NAMALWA (cell line): Measurements from ENCODE around the gene NMT1.

Experiments
- DNase-seq: peaks from one replicate; pipeline ENCODE4 v3.0.0-alpha.2; 2015; ENCODE audit warnings: low spot score

The NMT1 gene

DNA sequence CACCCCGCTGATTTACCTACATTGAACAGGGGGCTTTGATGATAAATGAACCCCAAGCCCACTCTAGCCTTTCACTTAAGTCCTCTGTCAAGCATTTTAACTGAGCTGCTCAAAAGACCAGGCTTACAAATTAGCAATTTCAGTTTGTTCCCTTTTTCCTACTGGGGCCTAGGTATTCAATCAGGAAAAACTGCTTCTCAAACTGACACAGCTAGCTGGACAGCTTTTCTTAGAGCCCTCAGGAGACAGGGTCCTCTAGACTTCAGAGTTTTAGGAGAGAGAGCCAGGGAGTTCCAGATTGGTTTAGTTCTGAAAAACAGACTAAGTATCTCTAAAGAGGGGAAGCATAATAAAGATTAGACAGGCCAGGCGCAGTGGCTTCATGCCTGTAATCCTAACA lies 94.4 kb downstream of the NMT1 start:
- DNase-seq = no peak

DNA sequence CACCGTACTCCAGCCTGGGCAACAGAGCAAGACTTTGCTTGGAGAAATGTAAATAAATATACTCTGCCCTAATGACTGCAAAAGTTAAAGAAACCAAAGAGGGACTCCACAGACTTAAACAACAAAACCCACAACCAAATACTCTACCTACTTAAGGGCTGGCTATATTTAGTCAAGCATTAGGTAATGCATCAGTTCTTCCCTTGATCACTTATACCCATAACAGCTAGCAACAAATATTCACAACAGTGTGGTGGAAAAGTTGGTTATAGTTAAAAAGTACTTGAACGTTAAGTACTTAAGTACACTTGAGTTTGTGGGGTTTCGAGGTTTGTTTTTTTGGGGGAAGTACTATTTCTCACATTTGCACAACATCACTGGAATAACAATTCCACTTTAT lies 95.1 kb downstream of the NMT1 start:
- DNase-seq = no peak
